Ovary (tissue), 3 donors: ENCODE data around the gene DMWD.

Source experiments
- POLR2A ChIP-seq: fragments of 450-650 bp; IDR thresholded peaks from one replicate; pipeline ENCODE4 v1.6.1; 2017; ENCODE audit warnings: antibody characterized with exemption, mild to moderate bottlenecking, moderate library complexity
- TF ChIP-seq, protein P1 (sequence below), 3 donors: fragments of 450-650 bp in 2 of 3; fragments of 200-600 bp in 1 of 3; IDR thresholded peaks; one replicate each; pipeline versions ENCODE4 v1.5.1 to v1.8.0; 2016 to 2022; ENCODE audit warnings: antibody characterized with exemption in 3 of 3, mild to moderate bottlenecking in 1 of 3
- donor health status: DM: no; HTN: no; CAD: no.

- TF ChIP-seq, protein P1, sequence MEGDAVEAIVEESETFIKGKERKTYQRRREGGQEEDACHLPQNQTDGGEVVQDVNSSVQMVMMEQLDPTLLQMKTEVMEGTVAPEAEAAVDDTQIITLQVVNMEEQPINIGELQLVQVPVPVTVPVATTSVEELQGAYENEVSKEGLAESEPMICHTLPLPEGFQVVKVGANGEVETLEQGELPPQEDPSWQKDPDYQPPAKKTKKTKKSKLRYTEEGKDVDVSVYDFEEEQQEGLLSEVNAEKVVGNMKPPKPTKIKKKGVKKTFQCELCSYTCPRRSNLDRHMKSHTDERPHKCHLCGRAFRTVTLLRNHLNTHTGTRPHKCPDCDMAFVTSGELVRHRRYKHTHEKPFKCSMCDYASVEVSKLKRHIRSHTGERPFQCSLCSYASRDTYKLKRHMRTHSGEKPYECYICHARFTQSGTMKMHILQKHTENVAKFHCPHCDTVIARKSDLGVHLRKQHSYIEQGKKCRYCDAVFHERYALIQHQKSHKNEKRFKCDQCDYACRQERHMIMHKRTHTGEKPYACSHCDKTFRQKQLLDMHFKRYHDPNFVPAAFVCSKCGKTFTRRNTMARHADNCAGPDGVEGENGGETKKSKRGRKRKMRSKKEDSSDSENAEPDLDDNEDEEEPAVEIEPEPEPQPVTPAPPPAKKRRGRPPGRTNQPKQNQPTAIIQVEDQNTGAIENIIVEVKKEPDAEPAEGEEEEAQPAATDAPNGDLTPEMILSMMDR (IDR thresholded peaks at IDR 0.05): no peak
- TF ChIP-seq POLR2A: no peak
These were observed 49.6 kb upstream of the DMWD start for GRCh38 chr19:45842198-45842597.
